GM21619 (cell line): ENCODE data around the gene C14orf180.

Experiments
- ATAC-seq: cut with Tn5 transposase; IDR thresholded peaks from one replicate; pipeline ENCODE4 v1.9.1; 2021; ENCODE audit not compliant: unreplicated experiment

The C14orf180 gene

GRCh38 chr14:104592292-104592672, 12.7 kb downstream of the C14orf180 start:
- ATAC-seq, result no peak

GRCh38 chr14:104592785-104593184, 13.2 kb downstream of the C14orf180 start:
- no peak for ATAC-seq

- ATAC-seq, result no peak
These were observed 13.7 kb downstream of the C14orf180 start for GRCh38 chr14:104593241-104593701.

DNA sequence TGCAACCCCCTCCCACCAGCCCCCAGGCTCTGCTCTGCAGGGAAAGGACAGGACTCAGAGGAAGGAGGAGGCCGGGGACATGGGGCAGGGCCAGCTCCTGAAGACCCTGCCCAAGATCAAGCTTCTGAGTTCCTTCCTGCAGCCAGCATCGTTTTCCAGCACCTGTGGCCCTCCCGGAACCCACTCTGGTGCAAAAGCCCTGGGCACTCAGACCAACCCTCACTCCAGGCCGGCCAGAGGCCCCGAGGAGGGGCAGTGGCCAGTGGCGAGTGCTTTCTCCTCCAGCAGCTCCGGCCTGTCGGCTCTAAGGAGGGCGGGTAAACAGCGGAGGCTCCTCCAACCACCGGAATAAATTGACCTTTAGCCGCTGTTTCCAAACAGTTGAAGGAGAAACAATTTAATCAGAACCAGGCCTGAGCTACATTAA, 14.2 kb downstream of the C14orf180 start:
- no peak for ATAC-seq

DNA sequence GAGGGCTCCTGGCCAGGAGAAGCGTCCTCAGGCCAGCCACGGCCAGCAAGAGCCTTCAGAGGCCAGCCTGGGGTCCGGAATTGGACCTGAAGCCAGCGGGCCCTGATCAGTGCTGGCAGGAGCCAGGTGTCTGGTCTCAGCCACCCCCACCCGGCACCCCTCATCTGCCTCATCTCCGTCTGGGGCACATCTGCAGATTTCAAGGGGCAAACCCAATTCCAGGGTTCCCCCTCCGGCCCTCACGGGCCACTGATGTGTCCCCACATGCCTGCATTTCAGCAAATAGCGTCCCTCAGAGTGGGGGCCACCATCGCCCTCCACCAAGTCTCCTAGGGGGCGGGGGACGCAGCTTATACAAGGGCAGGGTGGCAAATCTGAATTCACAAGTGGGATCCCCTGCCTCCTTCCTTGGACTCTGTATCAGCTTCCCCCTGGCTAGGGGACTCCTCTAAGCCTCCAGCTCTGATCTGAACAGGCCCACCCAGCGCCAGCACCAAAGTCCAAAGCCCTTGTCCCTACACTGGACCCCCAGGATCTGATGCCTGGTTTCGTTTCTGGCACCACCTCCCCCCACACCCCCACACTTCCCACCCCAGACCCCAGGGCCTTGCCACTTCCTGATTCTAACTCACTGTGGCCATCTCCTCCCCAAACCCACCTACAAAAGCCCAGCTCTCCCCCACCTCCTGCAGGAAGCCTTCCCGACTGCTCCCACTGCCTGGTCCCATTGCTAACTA, 14.9 kb downstream of the C14orf180 start:
- ATAC-seq, result no peak

DNA sequence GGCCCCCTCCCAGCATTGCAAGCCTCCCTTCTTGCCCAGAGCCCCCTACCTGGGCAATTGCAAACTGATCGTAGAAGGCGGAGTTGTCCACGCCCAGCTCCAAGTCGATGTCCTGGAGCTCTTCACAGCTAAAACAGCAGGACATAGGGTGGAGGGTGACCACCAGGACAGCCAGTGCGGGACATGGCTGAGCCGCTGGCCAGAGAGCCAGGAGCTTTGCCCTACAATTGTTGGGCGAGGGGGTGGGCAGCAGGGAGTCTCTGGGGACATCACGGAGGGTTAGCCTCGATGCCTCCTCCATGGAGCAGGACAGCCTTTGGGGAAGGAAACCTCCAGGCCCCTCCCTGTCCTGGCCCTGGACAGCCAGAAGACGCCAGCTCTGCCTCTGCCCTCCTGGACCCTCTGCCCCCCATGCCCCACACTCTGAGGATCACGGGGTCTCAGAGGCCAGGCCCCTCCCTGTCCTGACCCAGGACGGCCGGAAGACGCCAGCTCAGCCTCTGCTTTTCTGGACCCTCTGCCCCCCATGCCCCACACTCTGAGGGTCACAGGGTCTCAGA, 15.6 kb downstream of the C14orf180 start:
- no peak for ATAC-seq

GRCh38 chr14:104595911-104596450, 16.4 kb downstream of the C14orf180 start:
- ATAC-seq, result no peak

DNA sequence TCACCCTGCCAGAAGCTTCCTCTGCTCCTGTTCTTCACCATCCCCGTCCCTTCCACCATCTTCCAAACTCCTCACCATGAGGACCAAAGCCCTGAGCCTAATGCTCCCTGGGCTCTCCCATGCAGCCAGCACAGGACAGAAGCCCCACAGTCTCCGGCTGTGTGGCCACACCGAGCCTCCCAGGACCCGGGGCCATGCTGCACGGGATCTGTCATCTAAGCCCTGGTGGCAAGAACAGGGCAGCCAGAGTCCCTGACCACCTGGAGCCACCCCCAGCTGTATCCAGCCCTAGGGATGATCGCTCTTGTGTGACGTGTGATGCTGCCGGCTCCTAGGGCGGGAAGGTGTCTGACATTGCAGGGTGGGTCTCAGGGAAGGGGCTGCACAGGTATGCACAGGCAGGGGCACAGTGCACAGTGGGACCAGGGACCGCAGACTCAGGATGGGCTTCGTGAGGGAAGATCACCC, 16.9 kb downstream of the C14orf180 start:
- no peak for ATAC-seq

DNA sequence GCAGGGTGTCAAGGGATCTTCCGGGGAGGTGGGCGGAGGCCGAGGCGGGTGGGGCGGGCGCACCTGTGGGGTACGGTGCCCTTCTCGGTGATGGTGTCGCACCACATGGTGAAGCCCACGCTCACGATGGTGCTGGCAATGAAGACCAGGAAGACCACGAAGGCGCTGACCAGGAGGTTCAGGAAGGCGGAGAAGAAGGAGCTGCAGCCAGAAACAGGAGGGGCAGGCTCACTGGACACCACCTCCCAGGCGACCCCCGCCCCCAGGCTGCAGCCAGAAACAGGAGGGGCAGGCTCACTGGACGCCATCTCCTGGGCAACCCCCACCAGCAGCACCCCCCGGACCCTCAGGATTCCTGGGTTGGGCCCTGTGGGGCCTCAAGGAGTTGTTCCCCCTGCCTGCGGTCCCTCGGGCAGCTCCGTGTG, 17.4 kb downstream of the C14orf180 start:
- no peak for ATAC-seq

- no peak for ATAC-seq
These were observed 18.0 kb downstream of the C14orf180 start for GRCh38 chr14:104597576-104597975.

GRCh38 chr14:104598039-104598909, 18.7 kb downstream of the C14orf180 start:
- no peak for ATAC-seq

DNA sequence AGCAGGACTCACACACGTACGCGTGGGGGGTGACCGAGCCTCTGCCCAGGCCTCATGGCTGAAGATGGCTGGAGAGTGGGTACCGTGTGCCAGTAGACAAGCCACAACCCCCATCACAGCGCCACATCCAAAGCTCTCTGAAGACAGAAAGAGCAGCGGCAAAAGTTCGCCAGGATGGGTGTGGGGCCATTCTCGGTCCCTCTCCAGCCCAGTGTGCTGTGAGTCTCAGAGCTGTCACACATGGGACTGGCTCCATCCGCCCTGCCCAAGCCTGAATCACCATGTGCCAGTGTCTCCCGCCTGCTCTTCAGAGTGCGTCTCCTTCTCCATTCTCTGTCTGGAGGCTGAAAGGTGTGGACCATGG, 19.3 kb downstream of the C14orf180 start:
- ATAC-seq, result no peak

DNA sequence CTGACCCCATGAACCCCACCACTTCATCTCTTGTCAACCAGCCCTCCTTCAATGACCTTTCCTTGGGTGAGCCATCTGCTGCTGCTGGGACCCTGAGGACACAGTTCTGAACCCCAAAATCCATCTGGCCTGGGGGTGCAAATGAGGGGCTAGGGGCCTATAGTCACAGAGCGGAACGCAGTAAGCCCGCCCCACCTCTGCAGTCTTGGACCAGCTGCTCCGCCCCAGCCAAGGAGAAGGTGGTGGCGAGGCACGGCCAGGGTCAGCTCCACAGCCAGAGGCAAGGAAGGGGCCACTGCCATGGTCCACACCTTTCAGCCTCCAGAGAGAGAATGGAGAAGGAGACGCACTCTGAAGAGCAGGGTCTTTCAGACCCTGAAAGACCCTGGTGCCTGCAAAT, 19.9 kb downstream of the C14orf180 start:
- ATAC-seq, result no peak

GRCh38 chr14:104600141-104600643, 20.6 kb downstream of the C14orf180 start:
- ATAC-seq, result no peak

DNA sequence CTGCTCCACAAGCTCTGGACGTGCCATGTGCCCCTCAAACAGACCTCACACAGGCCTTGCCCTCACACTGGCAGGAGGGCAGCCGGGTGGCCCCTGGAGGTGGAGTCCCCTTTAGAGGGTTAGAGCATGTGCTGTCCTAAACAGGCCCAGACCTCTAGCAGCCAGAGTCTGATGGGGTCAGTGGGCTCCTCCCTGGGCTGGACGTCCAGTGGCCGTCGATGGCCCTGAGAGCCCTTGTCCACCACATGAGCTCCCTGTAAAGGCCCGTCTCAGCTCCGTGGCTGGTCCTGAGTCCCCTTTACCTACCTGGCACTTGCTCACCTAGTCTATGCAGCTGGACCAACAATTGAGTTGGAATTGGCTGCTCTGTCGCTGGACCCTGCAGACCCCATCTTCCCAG, 21.2 kb downstream of the C14orf180 start:
- no peak for ATAC-seq

- no peak for ATAC-seq
These were observed 22.2 kb downstream of the C14orf180 start for GRCh38 chr14:104601786-104602185.

- no peak for ATAC-seq
These were observed 22.9 kb downstream of the C14orf180 start for GRCh38 chr14:104602315-104602932.

DNA sequence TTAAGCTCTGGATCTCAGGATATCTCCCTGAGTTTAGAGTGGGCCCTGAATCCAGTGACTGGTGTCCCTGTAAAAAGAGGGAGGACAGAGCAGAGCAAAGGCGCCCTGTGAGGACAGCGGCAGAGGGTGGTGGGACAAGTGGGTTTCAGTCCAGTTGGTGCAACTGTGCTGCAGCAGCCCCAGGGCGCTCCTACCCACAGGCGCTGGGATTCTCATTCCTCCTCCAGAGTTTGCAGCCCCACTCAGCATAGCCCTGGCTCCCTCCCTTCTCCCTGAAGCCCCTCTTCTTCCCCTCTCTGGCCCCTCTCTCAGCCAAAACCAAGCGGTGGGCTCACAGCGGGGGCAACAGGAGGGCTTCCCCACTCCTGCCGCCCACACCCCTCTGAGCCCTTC, 23.4 kb downstream of the C14orf180 start:
- ATAC-seq, result no peak

DNA sequence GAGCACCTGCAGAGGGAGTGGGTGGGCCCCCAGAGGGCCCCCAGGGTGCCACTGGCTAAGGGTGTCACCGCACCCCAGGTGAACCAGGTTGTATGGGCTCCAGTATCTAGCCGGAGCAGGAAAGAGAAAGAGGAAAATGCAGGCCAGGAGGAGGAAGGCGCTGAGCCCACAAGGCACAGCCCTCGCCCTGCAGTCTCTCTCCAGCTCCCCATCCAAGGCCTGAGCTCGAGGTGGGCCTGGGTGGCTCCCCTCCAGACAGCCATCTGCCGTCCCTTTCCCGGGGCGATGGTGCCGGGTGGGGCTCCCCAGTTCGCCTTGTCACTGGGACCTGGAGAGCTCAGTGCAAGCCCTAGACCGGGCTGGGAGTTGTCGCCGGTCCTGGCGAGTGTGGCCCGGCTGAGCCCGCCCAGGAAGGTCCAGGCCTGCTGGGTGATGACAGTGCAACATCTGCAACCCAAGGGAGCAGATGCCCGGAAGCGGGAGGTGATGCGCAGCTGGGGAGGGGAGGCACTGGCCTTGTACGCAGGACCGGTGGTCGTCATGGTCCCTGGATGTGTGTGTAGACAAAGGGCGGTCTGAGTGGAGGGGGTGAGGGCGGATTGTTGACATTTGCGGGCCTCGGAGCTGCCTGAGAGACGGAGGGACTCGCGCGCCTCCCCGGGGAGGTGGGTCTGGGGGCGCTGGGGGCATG, 24.3 kb downstream of the C14orf180 start:
- ATAC-seq, result no peak
